HepG2 (cell line): ENCODE results near the gene SIAH2. TPM values are rescaled to one million over a fixed set of nuclear protein-coding genes. Genes with fewer than 3 reads are reported as not detected.

Experiments
- CEBPG ChIP-seq: IDR thresholded peaks from 2 replicates; pipeline ENCODE4 v1.6.1; 2016
- EP300 ChIP-seq, 3 experiments: sonication (generic) in 1 of 3; formaldehyde crosslinking in 1 of 3; IDR thresholded peaks; 2 replicates each; pipeline versions ENCODE4 v1.5.1 to v1.6.1; 2011 to 2020; ENCODE audit warnings: low read depth in 2 of 3, low read length in 2 of 3, borderline replicate concordance in 1 of 3, improper control_type of control experiment in 1 of 3, mild to moderate bottlenecking in 1 of 3, missing genetic modification reagents in 1 of 3, moderate library complexity in 1 of 3
- FOXP1 ChIP-seq, 2 experiments: fragments of 450-650 bp in 1 of 2; IDR thresholded peaks; 2 replicates each; pipeline ENCODE4 v1.6.1; 2017 to 2018; ENCODE audit warnings: antibody characterized with exemption in 1 of 2
- GMEB2 ChIP-seq: IDR thresholded peaks from 2 replicates; pipeline ENCODE4 v1.6.1; 2016; ENCODE audit warnings: missing biosample characterization, missing genetic modification reagents, low read depth
- HNRNPUL1 ChIP-seq: fragments of 200-400 bp; formaldehyde crosslinking; IDR thresholded peaks from 2 replicates; pipeline ENCODE4 v1.6.1; 2017; ENCODE audit warnings: low read depth, mild to moderate bottlenecking, low read length, moderate library complexity
- HOXA9 ChIP-seq: sonication (generic); formaldehyde crosslinking; IDR thresholded peaks from 2 replicates; pipeline ENCODE4 v1.8.1; 2022; ENCODE audit warnings: missing genetic modification reagents, mild to moderate bottlenecking, moderate library complexity, borderline replicate concordance
- MBD4 ChIP-seq: IDR thresholded peaks from 2 replicates; pipeline ENCODE4 v1.6.1; 2012; ENCODE audit warnings: low read length, inconsistent platforms, borderline replicate concordance
- NR2F1 ChIP-seq, 2 experiments: fragments of 450-650 bp in 1 of 2; formaldehyde crosslinking in 1 of 2; IDR thresholded peaks; 2 replicates each; pipeline versions ENCODE4 v1.5.0 to v1.6.1; 2016 to 2020; ENCODE audit warnings: mild to moderate bottlenecking in 1 of 2, missing compliant biosample characterization in 1 of 2, missing genetic modification reagents in 1 of 2, moderate library complexity in 1 of 2
- SRSF9 ChIP-seq: fragments of 200-400 bp; formaldehyde crosslinking; IDR thresholded peaks from 2 replicates; pipeline ENCODE4 v1.6.1; 2018; ENCODE audit warnings: borderline replicate concordance, mild to moderate bottlenecking, low read depth, low read length; ENCODE audit not compliant: insufficient read depth, poor library complexity, severe bottlenecking
- SRY ChIP-seq: sonication (generic); formaldehyde crosslinking; IDR thresholded peaks from 2 replicates; pipeline ENCODE4 v1.8.0; 2022; ENCODE audit warnings: mild to moderate bottlenecking, missing genetic modification reagents
- THAP11 ChIP-seq: IDR thresholded peaks from 2 replicates; pipeline ENCODE4 v1.6.1; 2016; ENCODE audit warnings: missing biosample characterization, missing genetic modification reagents
- TRAFD1 ChIP-seq: sonication (generic); formaldehyde crosslinking; IDR thresholded peaks from 2 replicates; pipeline ENCODE4 v1.5.1; 2020; ENCODE audit warnings: missing genetic modification reagents, mild to moderate bottlenecking, borderline replicate concordance
- USF2 ChIP-seq, 2 experiments: sonication (generic) in 1 of 2; formaldehyde crosslinking in 1 of 2; IDR thresholded peaks; 2 replicates each; pipeline versions ENCODE4 v1.5.1 to v1.6.1; 2011 to 2020; ENCODE audit warnings: borderline replicate concordance in 1 of 2, low read depth in 1 of 2, low read length in 1 of 2, mild to moderate bottlenecking in 1 of 2, missing genetic modification reagents in 1 of 2, moderate library complexity in 1 of 2
- ZFP62 ChIP-seq: sonication (generic); formaldehyde crosslinking; IDR thresholded peaks from 2 replicates; pipeline ENCODE4 v1.4.0; 2020; ENCODE audit warnings: missing genetic modification reagents
- ZNF207 ChIP-seq: fragments of 450-650 bp; IDR thresholded peaks from 2 replicates; pipeline ENCODE4 v1.6.1; 2016; ENCODE audit warnings: antibody characterized with exemption, borderline replicate concordance
- ZNF225 ChIP-seq: sonication (generic); formaldehyde crosslinking; IDR thresholded peaks from 2 replicates; pipeline ENCODE4 v1.4.0; 2020; ENCODE audit warnings: mild to moderate bottlenecking, missing genetic modification reagents
- ZNF362 ChIP-seq: sonication (generic); formaldehyde crosslinking; IDR thresholded peaks from 2 replicates; pipeline ENCODE4 v1.4.0; 2020; ENCODE audit warnings: missing genetic modification reagents, mild to moderate bottlenecking, borderline replicate concordance
- ZNF619 ChIP-seq: sonication (generic); formaldehyde crosslinking; IDR thresholded peaks from 2 replicates; pipeline ENCODE4 v1.4.0; 2020; ENCODE audit warnings: mild to moderate bottlenecking, missing genetic modification reagents
- ZNF670 ChIP-seq: sonication (generic); formaldehyde crosslinking; IDR thresholded peaks from 2 replicates; pipeline ENCODE4 v1.8.0; 2022; ENCODE audit warnings: mild to moderate bottlenecking, missing genetic modification reagents, borderline replicate concordance
- polyA plus RNA-seq, 8 experiments: library from polyadenylated mRNA; depleted of rRNA in 3 of 8; stranded (reverse) in 7 of 8; unstranded in 1 of 8; fragments of >200 nt; fragmentation: Illumina TruSeq in 4 of 8; extraction: Trizol in 4 of 8; gene quantifications; 2 replicates each; pipeline versions ENCODE4 v1.2.1 to v1.2.3, GENCODE V29; 2011 to 2016; ENCODE audit warnings: low read depth in 4 of 8, missing spikeins in 1 of 8, mixed read lengths in 1 of 8; ENCODE audit not compliant: insufficient read depth in 1 of 8
- total RNA-seq, 5 experiments: library from RNA; depleted of rRNA; stranded (reverse); fragments of >200 nt; fragmentation: Illumina TruSeq; extraction: Trizol; gene quantifications; 2 replicates each; pipeline ENCODE4 v1.2.3, GENCODE V29; 2016; ENCODE audit warnings: low read depth in 1 of 5

The SIAH2 gene
- total and polyA plus RNA-seq, 2 of the 13 experiments (the other 11 are each of a cell fraction or from before 2014, with no cell fraction given), result 71.8 to 117 TPM

- TF ChIP-seq USF2 (IDR thresholded peaks at IDR 0.05; ENCODE audit: low read depth, low read length), result peak; percentile 76
- peak; percentile 89; the same call in 1 of the 2 replicates for TF ChIP-seq USF2 (CRISPR knock-in tag; IDR thresholded peaks at IDR 0.05; ENCODE audit: borderline replicate concordance)
- TF ChIP-seq HOXA9 (CRISPR knock-in tag), result 0 out of 2 replicates have a peak, but pooled peaks have one; percentile 61
- peak; percentile 47; the same call in 1 of the 2 replicates for TF ChIP-seq ZNF362 (CRISPR knock-in tag)
- no peak for TF ChIP-seq ZNF225 (CRISPR knock-in tag)
- peak; percentile 25; the same call in 1 of the 2 replicates for TF ChIP-seq MBD4
- TF ChIP-seq CEBPG, result peak; percentile 94
- TF ChIP-seq ZNF207, result no peak
- 0 out of 2 replicates have a peak, but pooled peaks have one; percentile 5 for TF ChIP-seq GMEB2
- no peak for TF ChIP-seq TRAFD1 (CRISPR knock-in tag)
- no peak for TF ChIP-seq ZFP62 (CRISPR knock-in tag)
- TF ChIP-seq EP300 (IDR thresholded peaks at IDR 0.05; ENCODE audit: low read depth in 2 of 2, low read length in 2 of 2), result peak; percentile 99
- TF ChIP-seq EP300 (CRISPR knock-in tag; IDR thresholded peaks at IDR 0.05; ENCODE audit: borderline replicate concordance), result peak; percentile 98
- peak; percentile 75 for TF ChIP-seq THAP11 (CRISPR knock-in tag)
- no peak for TF ChIP-seq SRSF9
- peak; percentile 40; the same call in 1 of the 2 replicates for TF ChIP-seq FOXP1 (IDR thresholded peaks at IDR 0.05)
- peak; percentile 90 for TF ChIP-seq FOXP1 (CRISPR knock-in tag; IDR thresholded peaks at IDR 0.05)
- peak; percentile 87 for TF ChIP-seq ZNF670 (CRISPR knock-in tag)
- TF ChIP-seq ZNF619, result no peak
- peak; percentile 44 to 91; a peak in 3 of 4 replicates for TF ChIP-seq NR2F1 (CRISPR knock-in tag; IDR thresholded peaks at IDR 0.05)
- no peak for TF ChIP-seq HNRNPUL1
- no peak for TF ChIP-seq SRY (CRISPR knock-in tag)
Observed at GRCh38 chr3:150736903-150737832, 25.8 kb downstream of the SIAH2 start (continued).
